Measurements from ENCODE around the gene KMT2A.

Gene KMT2A

DNA sequence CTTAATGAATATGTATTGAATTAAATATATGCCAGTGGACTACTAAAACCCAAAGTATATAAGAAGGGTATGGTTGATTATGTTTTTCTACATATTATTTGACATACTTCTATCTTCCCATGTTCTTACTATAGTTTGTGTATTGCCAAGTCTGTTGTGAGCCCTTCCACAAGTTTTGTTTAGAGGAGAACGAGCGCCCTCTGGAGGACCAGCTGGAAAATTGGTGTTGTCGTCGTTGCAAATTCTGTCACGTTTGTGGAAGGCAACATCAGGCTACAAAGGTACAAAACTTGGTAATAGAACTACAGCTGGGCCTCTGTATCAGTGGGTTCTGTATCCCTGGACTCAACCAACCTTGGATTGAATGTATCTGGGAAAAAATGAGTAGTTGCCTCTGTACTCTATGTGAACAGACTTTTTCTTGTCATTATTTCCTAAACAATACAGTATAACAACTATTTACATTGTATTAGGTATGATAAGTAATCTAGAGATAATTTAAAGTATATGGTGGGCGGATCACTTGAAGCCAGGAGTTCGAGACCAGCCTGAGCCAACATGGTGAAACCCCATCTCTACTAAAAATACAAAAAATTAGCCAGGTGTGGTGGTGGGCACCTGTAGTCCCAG lies 52.3 kb downstream of the KMT2A start:
- DNase-seq, result peak; percentile 83

DNA sequence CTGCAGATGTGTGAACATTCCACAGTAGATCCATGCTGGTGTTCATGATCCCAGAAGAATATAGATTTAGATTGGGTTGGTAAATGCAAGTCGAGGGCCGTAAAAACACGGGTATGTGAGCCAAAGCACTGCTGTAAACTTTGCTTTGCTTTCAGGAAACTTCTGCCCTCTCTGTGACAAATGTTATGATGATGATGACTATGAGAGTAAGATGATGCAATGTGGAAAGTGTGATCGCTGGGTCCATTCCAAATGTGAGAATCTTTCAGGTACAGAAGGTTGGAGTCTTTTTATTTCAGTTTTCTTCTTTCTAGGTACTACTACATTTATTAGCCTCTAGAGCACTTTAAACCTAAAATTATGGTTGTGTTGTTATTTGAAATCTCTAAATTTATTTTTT lies 54.7 kb downstream of the KMT2A start:
- DNase-seq, result no peak

DNA sequence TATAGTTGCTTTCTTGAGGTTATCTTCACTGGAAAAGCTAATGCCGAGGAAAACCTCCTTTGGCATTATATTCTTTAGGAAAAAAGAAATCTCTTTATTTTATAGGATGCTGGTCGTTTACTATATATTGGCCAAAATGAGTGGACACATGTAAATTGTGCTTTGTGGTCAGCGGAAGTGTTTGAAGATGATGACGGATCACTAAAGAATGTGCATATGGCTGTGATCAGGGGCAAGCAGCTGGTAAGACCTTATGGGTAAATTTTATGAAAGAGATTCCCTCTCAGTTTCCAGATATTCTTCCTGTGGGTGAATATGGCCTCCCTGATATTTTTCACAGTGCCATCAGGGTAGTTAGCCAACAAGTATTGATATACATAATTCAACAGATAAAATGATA lies 61.5 kb downstream of the KMT2A start:
- DNase-seq, result no peak

DNA sequence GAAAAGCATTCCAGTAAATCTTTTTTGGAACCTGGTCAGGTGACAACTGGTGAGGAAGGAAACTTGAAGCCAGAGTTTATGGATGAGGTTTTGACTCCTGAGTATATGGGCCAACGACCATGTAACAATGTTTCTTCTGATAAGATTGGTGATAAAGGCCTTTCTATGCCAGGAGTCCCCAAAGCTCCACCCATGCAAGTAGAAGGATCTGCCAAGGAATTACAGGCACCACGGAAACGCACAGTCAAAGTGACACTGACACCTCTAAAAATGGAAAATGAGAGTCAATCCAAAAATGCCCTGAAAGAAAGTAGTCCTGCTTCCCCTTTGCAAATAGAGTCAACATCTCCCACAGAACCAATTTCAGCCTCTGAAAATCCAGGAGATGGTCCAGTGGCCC lies 66.9 kb downstream of the KMT2A start:
- DNase-seq, result no peak

DNA sequence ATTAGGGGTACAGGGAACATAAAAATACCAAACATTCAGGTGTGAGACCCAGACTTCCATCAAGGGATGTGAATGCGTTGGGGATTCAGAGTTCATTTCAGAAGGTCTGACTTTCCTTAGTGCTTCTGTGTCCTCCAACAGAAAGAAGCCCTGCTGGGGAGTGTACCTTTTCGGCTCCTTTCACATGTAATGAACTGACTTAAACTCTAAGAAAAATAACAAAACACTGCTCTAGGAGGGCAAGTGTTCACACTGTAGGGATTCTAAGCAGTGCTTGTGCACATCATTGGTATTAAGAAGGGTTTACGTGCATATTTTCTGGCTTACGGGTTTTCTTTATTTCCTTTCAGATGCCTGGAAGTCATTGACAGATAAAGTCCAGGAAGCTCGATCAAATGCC lies 75.3 kb downstream of the KMT2A start:
- no peak for DNase-seq

DNA sequence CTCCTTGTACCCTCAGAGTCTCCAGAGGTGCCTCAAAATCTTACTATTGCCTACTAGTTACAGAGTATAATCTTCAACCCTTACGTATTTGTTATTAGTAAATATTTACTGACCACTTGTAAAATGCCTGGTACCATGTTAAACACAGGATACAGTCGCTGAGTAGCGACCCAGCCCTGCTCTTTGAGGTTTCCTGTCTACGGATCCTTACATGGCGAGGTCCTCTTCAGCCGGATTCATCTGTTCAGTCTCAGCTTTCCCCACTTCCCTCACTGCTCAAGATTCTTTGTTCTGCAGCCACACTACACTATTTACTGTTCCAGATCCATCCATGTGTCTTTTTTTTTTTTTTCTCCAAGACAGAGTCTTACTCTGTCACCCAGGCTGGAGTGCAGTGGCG lies 77.8 kb downstream of the KMT2A start:
- no peak for DNase-seq

DNA sequence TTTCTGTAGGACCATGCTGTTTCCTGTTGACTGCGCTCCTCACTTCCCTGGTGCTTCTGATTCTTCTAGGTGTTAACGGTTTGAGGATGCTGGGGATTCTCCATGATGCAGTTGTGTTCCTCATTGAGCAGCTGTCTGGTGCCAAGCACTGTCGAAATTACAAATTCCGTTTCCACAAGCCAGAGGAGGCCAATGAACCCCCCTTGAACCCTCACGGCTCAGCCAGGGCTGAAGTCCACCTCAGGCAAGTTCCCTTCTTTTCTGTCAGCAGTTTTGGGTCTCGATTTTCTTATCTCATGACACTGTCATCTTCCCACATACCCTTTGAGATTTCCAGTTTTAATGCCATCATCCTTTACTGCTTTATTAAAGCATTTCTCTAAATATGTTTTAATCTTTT lies 83.3 kb downstream of the KMT2A start:
- DNase-seq, result no peak

DNA sequence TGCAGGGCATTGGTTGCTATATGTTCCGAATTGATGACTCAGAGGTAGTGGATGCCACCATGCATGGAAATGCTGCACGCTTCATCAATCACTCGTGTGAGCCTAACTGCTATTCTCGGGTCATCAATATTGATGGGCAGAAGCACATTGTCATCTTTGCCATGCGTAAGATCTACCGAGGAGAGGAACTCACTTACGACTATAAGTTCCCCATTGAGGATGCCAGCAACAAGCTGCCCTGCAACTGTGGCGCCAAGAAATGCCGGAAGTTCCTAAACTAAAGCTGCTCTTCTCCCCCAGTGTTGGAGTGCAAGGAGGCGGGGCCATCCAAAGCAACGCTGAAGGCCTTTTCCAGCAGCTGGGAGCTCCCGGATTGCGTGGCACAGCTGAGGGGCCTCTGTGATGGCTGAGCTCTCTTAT lies 85.6 kb downstream of the KMT2A start:
- DNase-seq, result no peak

DNA sequence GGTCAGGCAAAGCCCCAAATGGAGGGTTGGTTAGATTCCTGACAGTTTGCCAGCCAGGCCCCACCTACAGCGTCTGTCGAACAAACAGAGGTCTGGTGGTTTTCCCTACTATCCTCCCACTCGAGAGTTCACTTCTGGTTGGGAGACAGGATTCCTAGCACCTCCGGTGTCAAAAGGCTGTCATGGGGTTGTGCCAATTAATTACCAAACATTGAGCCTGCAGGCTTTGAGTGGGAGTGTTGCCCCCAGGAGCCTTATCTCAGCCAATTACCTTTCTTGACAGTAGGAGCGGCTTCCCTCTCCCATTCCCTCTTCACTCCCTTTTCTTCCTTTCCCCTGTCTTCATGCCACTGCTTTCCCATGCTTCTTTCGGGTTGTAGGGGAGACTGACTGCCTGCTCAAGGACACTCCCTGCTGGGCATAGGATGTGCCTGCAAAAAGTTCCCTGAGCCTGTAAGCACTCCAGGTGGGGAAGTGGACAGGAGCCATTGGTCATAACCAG lies 86.3 kb downstream of the KMT2A start:
- DNase-seq, result no peak

DNA sequence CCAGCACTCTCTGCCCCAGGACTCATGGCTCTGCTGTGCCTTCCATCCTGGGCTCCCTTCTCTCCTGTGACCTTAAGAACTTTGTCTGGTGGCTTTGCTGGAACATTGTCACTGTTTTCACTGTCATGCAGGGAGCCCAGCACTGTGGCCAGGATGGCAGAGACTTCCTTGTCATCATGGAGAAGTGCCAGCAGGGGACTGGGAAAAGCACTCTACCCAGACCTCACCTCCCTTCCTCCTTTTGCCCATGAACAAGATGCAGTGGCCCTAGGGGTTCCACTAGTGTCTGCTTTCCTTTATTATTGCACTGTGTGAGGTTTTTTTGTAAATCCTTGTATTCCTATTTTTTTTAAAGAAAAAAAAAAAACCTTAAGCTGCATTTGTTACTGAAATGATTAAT lies 88.1 kb downstream of the KMT2A start:
- no peak for DNase-seq

DNA sequence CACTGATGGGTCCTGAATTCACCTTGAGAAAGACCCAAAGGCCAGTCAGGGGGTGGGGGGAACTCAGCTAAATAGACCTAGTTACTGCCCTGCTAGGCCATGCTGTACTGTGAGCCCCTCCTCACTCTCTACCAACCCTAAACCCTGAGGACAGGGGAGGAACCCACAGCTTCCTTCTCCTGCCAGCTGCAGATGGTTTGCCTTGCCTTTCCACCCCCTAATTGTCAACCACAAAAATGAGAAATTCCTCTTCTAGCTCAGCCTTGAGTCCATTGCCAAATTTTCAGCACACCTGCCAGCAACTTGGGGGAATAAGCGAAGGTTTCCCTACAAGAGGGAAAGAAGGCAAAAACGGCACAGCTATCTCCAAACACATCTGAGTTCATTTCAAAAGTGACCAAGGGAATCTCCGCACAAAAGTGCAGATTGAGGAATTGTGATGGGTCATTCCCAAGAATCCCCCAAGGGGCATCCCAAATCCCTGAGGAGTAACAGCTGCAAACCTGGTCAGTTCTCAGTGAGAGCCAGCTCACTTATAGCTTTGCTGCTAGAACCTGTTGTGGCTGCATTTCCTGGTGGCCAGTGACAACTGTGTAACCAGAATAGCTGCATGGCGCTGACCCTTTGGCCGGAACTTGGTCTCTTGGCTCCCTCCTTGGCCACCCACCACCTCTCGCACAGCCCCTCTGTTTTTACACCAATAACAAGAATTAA lies 88.6 kb downstream of the KMT2A start:
- DNase-seq, result no peak

DNA sequence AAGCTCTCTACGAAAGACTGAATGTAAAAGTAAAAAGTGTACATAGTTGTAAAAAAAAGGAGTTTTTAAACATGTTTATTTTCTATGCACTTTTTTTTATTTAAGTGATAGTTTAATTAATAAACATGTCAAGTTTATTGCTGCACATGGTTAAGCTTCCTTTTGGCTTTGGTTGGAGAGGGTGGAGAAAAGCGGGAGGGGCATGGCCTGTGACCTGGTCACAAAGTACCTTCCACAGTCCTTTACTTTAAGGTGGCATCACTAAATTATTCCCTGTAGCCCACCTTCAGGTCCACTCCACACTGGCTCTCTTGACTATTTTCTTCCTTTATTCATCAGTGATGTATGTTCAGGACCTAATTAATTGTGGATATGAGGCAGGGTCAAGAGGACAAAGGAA lies 90.4 kb downstream of the KMT2A start:
- no peak for DNase-seq

DNA sequence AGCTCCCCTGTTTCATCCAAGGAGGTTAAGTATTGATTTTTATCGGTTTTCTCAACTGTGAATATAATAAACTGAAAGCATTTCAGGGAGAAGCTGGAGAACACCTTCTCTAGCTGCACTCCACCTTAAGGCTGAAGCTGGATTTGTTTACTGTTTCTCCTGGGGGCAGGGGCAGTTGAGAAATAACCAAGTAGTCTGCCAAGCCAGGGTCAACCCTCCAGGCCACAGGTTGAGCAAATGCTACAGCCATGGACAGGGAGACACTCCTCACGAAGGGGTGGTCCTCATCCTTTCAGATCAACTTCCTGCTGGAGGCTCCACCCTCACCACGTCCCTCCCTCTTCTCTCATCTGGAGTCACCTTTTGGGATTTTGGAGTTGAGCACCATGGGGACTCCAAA lies 90.8 kb downstream of the KMT2A start, which contains the start of gene TTC36:
TSS of gene TTC36 (plus strand) at position 366 of the 400 bp plus-strand sequence. CDS start at position 387, 21 bp downstream.
- DNase-seq, result no peak

DNA sequence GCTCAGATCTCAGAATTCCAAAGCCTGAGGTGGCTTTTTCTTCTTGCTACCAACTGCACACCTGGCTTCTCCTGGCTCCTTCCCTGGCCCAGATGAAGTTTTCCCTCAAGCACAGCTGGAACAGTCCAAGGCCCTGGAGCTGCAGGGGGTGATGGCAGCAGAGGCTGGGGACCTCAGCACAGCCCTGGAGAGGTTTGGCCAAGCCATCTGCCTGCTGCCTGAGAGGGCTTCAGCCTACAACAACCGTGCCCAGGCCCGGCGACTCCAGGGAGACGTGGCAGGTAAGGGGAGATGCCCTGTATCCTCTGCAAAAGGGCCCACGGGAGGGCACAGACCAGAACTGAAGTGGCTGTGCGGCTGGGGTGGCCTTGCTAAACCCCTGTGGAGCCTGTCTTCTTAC lies 92.2 kb downstream of the KMT2A start:
- no peak for DNase-seq

DNA sequence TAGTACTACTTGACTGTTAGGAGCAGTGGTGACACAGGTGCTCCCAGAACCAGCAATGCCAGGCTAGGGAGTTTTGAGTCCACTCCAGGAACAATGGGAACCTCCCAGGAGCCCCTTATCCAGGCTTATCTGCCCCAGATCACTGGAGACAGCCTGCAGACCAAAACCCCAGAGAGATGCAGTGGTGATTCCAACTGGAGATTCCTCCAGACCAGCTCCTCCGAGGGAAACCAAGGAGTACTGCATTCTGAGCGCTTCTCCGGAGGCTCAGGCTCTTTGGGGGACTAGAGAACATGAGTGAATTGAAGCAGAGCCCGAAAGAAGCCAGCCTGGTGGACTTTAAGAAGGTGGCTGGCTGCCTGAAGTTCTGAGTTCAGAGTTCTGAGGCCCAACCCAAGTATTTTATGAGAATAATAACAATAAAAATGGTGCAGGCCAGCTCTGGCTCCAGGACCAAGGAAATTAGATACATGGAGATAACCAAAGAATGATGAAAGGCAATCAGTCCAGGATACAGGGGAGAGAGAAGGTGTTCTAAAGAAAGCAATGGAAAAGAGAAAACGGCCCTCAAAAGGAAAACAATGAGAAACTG lies 93.4 kb downstream of the KMT2A start:
- DNase-seq, result no peak

DNA sequence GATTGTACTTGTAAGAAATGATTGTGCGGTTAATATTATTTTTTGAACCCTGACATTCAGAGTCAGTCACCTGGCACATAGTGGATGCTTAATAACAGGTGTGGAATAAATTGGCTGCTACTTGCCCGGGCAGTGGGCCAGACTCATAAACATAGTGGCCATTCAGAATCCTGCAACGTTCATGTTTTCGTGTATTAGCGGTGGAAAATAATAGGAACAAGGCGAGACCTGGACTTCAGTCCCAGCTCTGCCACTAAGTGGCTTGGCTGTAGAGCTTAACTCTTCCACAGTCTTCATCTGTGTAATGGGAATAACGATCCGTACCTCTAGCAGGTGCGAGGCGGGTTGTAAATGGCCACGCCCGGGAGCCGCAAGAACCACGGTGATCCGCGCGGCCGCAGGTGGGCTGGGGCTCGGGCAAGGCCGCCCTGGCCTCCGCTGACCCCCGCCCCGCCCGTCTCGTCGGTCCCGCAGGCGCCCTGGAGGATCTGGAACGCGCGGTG lies 93.9 kb downstream of the KMT2A start:
- DNase-seq, result no peak

DNA sequence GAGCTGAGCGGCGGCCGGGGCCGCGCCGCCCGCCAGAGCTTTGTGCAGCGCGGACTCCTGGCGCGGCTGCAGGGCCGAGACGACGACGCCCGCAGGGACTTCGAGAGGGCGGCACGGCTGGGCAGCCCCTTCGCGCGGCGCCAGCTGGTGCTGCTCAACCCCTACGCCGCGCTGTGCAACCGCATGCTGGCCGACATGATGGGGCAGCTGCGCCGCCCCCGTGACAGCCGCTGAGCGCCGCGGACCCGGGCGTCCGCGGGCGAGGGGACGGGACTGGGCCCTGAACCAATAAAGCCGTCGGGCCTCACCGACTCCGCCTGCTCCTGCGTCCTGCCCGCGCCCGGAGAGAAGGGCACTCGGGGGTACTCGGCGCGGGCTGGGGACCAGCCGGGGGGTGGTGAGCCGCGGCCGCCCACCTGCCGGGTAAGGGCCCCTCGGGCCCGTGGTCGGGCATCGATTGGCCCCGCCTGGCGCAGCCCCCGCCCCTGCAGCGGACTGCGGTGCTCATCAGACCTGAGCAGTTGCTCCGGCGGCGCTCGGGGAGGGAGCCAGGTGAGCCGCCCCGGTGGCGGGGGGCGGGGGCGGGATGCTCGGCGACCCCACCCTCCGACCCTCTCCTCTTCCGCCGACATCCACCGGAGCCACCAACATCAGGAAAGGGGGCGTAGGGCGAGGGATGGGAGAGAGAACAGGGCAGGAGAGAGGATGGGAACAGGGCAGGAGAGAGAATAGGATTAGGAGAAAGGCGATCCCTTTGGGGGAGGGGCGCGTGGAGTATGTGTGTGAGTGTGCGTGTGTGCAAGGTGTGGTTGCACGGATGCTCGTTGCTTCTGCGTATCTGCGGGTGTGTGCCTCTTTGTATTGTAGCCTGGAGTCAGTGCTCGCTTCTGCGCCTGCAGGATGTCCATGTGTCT lies 94.6 kb downstream of the KMT2A start, which contains the start of gene TMEM25:
TSS of gene TMEM25 (plus strand) at position 510 of the 914 bp plus-strand sequence. CDS start 610 bp downstream, outside the sequence.
- peak; percentile 78 for DNase-seq

DNA sequence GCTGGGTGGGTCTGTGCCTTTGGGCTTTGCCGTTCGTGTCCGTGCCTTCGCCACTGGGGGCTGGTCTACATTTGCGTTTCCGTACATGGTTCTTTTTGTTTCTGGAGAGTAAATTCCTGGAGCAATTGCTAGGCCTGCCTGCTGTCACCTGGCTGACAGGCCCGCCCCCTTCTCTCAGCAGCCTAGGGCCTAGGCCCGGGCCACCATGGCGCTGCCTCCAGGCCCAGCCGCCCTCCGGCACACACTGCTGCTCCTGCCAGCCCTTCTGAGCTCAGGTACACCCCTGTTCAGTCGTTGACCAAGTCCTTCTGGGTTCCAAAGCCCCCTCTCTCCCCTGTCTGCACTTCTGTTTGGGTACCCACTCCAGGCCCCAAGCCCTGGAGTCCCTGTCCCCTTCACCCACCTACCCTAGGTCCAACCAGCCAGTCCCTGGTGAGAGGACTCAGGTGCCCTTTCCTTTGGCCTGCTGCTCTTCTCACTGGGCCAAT lies 95.3 kb downstream of the KMT2A start:
- DNase-seq, result no peak

DNA sequence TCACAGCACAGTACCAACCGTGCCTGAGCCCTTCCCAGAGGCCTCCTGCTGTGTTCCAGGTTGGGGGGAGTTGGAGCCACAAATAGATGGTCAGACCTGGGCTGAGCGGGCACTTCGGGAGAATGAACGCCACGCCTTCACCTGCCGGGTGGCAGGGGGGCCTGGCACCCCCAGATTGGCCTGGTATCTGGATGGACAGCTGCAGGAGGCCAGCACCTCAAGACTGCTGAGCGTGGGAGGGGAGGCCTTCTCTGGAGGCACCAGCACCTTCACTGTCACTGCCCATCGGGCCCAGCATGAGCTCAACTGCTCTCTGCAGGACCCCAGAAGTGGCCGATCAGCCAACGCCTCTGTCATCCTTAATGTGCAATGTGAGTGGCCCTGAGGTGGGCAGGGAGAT lies 95.8 kb downstream of the KMT2A start:
- DNase-seq, result no peak

DNA sequence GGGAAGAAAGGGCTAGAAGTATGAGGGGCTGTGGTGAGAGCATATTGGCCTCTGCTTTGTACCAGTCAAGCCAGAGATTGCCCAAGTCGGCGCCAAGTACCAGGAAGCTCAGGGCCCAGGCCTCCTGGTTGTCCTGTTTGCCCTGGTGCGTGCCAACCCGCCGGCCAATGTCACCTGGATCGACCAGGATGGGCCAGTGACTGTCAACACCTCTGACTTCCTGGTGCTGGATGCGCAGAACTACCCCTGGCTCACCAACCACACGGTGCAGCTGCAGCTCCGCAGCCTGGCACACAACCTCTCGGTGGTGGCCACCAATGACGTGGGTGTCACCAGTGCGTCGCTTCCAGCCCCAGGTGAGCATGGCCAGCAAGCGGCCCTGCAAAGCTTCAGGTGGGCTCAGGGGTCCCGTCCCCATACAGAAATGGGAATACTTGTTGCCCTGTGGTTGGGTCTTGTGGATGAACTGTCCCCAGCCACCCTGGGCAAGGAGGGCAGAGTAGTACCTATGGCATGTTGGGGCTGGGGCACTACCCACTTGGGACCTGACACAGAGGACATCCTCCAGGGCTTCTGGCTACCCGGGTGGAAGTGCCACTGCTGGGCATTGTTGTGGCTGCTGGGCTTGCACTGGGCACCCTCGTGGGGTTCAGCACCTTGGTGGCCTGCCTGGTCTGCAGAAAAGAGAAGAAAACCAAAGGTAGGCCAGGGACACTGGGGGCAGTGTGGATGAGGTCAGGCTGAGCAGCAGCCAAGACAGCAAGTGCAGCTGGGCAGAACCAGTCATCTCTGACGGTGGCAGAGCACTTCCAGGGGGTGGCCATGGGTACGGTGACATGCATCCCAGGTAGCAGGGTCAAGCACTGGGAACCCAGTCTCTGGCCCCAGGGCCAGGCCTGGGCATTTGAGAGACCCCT lies 96.8 kb downstream of the KMT2A start:
- no peak for DNase-seq

Data from midbrain (tissue), 1 donor.